Measurements from ENCODE around the gene PLK3.
"Not testable (repeated sequence)": the region's sequence is repeated elsewhere in the genome, so short reads cannot be mapped to it uniquely, and the experiment has no call there.

PLK3 gene

GRCh38 chr1:44828003-44828651 lies 27.9 kb downstream of the PLK3 start:
- DNase-seq (ENCODE audit: low spot score): no peak

- DNase-seq (ENCODE audit: low spot score): no peak
These were observed 28.8 kb downstream of the PLK3 start for GRCh38 chr1:44828841-44829440.

GRCh38 chr1:44829506-44830384 lies 29.6 kb downstream of the PLK3 start:
- no peak for DNase-seq (ENCODE audit: low spot score)

GRCh38 chr1:44830900-44831304 lies 30.7 kb downstream of the PLK3 start:
- DNase-seq (ENCODE audit: low spot score): no peak

DNA sequence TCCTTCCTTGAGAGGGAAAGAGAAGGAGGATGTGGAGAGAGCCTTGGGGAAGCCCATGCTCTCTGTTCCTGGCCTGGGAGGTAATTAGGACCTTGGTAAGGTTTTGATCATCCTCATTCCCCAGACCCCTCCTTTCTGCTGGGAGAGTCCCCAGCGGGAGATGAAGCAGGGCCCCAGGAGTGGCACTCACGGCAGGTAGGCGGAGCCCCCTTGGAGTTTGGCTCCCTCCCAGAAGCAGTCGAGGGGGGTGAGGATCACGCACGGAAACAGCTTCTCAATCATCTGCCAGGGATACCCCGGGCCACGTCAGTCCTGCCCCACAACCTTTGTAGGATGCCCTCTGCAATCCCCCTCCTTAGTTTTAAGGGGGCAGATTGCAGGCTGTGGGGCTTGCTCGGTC lies 31.3 kb downstream of the PLK3 start:
- no peak for DNase-seq (ENCODE audit: low spot score)

DNA sequence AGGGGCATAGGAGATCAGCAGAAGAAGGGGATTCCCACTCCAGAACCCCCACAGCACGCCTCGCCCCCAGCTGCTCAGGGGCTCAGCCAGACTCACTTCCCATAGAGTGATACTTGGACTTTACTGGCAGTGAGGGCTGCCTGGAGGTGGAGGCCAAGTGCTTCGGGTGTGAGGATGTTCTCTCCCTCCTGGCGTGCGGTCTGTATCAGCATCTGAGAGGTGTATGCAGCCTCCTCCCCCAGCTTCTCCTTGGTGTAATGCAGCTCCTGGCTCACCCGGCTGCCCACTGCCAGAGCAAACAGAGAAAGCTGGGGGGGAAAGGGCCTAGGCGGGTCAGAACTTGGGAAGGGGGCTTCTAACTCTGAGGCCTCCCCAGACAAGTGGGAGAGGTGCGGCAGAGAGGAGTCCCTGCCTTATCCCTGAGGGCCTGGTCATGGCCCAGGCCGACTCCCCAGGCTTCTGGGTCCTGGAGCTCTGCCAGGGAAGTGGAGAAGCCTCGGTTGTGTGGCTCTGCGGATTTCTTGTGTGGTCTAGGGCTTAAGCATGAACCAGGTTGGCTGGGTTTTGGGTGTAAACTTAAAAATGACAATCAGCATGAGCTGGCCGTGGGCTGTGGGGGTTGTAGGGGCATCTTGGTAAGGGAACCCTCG lies 32.0 kb downstream of the PLK3 start:
- DNase-seq (ENCODE audit: low spot score): no peak

- no peak for DNase-seq (ENCODE audit: low spot score)
These were observed 34.2 kb downstream of the PLK3 start for GRCh38 chr1:44834328-44834727.

DNA sequence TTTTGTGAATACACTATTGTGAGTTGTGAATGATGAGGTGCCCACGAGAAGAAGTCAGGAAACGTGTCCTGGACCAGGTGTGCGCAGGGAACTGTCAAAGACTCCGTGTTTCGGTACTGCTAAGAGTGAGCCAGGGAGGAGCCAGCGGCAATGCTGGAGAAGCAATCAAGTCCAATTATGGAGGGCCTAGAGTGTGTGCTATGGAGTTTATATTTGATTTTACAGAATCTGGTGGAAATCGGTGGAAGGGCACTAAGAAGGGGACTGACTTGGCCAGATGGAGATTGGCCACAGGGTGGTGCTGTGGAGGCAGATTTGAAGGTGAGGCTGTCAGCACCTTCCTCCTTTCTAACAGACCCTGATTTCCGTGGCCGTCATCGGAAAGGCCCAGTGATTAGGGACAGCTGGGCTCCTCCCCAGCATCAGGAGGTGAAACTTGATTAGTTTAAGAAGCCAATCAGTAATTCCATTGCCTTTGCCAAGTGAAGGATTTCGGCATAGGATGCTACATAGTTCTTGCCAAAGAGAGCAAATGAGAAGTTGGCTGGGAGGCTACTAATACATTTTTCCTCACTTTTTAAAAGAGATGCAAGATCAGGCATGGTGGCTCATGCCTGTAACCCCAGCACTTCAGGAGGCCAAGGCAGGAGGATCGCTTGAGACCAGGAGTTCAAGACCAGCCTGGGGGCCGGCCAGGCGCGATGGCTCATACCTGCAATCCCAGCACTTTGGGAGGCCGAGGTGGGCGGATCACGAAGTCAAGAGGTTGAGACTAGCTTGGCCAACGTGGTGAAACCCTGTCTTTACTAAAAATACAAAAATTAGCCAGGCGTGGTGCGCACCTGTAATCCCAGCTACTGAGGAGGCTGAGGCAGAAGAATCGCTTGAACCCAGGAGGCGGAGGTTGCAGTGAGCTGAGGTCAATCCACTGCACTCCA lies 35.8 kb downstream of the PLK3 start:
- peak; percentile 81 for DNase-seq (ENCODE audit: low spot score)

GRCh38 chr1:44838294-44838693 lies 38.1 kb downstream of the PLK3 start:
- DNase-seq (ENCODE audit: low spot score): not testable (repeated sequence)

- DNase-seq (ENCODE audit: low spot score): no peak
These were observed 39.4 kb downstream of the PLK3 start for GRCh38 chr1:44839576-44839975.

DNA sequence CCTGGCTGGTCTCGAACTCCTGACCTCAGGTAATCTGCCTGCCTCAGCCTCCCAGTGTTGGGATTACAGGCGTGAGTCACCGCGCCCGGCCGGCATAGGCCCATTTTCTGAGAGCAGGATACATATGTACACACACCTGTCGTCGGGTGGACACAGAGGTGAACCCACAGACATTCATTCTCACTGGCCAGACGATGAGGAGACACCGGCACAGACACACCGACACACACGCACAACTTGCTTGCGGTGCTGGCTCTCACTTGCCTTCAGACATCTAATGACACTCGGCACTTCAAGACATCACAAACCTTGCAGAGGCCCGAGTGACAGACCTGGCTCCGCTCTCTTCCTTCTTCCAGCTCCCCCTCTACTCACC lies 42.3 kb downstream of the PLK3 start:
- no peak for DNase-seq (ENCODE audit: low spot score)

- DNase-seq (ENCODE audit: low spot score): peak; percentile 98
These were observed 42.9 kb downstream of the PLK3 start, which contains the start of gene PTCH2 for GRCh38 chr1:44842862-44843655. Gene PTCH2, minus strand, starts transcription at chr1:44843253. Its CDS starts 321 bp downstream, at chr1:44842932.

GRCh38 chr1:44846985-44847384 lies 46.8 kb downstream of the PLK3 start:
- DNase-seq (ENCODE audit: low spot score): no peak

DNA sequence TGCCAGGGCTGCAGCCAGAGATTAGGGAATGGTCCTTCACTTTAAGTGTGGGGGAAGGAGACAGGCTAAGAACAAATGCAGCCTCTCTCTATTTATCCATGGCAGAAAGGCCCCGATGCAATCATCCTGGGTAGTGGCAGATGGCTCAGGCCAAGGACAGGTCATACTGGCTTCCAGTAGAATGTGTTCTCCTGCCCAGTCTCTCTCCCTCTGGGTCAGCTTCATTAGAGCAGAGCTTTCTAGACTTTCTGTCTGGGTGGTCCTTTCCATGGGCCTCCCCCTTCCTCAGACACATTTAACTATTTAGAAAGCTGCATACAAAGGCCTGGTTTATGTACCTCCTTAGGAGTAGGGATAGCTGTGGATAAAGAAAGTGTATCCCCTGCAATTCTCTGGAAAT lies 47.7 kb downstream of the PLK3 start:
- DNase-seq (ENCODE audit: low spot score): no peak

DNA sequence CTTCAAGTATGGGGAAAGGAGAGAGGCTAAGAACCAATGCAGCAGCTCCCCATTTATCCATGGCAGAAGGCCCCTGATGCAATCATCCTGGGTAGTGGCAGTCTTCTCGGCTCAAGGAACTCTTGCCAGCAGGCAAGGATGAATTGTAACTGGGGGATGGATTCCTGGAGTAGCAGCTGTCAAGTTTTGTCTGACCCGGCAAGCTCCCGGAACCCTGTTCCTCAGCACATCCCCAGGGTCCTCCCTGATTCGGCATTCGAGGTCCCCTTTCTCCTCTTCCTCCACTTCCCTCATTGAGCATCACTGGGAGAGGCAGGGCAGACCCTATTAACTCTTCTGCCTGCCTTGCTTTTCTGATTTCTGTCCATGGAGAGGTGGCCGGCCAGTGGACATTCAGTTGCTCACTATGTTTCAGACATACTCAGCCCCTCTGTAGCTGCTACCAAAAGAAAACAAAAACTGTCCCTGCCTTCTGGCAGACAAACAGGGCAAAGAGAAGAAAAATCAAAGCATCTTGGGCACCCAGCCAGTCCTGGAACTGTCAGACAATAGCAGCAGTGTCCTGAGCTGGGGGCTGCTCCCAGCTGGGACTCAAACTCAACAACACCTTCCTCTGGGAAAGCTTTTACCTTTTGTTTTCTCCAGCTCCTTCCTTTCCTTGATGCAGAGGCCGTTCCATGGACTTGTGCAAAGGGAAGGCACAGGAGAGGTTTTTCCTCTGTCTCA lies 48.4 kb downstream of the PLK3 start:
- DNase-seq (ENCODE audit: low spot score): no peak

GRCh38 chr1:44849575-44850132 lies 49.5 kb downstream of the PLK3 start:
- DNase-seq (ENCODE audit: low spot score): no peak

GRCh38 chr1:44851308-44851707 lies 51.1 kb downstream of the PLK3 start:
- no peak for DNase-seq (ENCODE audit: low spot score)

- no peak for DNase-seq (ENCODE audit: low spot score)
These were observed 53.0 kb downstream of the PLK3 start for GRCh38 chr1:44853201-44853600.

DNA sequence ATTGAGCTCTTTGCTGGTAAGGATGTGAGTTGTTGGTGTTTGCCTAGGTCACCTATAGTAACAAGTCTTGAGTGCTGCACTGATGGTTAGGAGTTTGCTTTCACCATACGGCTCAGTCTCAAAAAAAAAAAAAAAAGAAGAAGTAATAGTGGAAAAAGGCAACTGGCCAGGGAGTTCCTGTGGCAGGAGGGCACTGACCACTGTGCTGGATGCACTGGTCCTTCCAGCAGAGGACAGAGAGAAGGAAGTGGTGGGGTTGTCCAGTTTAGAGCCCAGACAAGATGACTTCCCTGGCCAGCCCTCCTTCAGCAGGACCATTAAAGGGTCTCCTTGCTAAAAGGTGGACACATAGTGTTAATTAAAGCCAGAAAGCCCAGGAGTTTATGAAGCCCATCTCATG lies 54.8 kb downstream of the PLK3 start:
- DNase-seq (ENCODE audit: low spot score): no peak
